ENCODE measurements around the gene FBLIM1.

FBLIM1 gene

DNA sequence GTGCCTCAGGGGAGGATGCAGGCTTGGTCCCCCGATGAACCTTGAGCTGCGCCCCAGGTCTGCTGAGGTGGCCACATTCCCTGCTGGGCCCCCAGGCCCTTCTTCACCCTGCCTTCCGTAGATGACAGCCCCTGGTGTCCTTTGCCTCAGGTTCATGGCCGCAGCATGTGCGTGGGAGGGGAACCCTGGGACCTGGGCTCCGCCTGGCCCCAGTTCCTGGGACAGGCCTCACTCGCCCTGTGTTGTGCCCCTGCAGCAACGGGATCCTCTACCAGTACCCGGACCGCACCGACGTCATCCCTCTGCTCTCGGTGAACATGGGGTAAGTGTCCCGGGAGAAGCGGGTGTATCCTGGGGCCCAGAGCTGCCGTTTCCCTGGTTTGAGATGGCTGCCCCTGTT is 27.7 kb upstream of the FBLIM1 start:
- no peak for DNase-seq (ENCODE audit: low read depth, low spot score)

DNA sequence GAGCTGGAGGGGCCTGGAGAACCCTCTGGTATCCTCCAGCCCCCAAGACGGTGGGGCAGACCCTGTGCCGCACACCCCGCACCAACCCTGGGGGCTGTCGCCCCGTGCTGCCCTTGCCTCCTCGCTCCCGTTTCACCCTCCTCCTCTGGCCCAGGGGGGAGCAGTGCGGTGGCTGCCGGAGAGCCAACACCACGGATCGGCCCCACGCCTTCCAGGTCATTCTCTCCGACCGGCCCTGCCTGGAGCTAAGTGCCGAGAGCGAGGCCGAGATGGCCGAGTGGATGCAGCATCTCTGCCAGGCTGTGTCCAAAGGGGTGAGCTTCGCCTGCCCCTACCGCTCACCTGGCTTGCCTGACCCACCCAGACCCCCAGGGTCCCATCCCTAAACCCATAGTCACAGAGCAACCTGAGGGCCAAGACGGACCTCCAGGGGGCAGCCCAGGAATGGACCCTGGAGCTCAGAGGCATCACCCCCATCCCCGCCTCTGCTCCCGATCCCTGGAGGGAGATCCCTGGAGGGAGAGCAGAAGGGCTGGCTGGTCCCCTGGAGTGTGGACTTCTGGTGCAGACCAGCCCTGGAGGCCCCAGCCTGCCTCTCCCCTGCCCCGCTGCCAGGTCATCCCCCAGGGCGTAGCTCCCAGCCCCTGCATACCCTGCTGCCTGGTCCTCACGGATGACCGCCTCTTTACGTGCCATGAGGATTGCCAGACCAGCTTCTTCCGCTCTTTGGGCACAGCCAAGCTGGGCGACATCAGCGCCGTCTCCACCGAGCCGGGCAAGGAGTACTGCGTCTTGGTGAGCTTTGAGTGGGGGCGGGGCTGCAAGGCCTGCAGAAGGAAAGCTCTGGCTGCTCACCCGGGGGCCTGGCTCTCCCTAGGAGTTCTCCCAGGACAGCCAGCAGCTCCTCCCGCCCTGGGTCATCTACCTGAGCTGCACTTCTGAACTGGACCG is 26.6 kb upstream of the FBLIM1 start:
- DNase-seq (ENCODE audit: low read depth, low spot score) = no peak

DNA sequence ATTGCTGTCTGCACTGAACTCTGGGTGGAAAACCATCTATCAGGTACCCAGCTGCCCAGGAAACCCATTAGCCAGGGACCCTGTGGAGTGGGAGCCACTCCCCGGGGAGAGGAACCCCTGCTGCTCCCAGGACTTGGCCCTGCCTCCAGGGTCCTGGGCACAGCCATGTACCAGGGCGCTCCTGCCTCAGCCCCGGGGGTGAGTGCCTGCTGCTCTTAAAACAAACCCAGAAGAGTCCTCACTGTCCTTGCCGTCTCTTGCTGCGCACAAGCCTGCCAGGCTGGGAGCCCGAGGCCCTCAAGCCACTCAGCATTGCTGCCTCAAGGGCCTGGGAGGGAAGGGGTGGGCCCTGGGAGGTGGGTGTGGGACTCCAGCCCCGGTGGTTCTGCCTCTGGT is 25.9 kb upstream of the FBLIM1 start:
- DNase-seq (ENCODE audit: low read depth, low spot score) = no peak

DNA sequence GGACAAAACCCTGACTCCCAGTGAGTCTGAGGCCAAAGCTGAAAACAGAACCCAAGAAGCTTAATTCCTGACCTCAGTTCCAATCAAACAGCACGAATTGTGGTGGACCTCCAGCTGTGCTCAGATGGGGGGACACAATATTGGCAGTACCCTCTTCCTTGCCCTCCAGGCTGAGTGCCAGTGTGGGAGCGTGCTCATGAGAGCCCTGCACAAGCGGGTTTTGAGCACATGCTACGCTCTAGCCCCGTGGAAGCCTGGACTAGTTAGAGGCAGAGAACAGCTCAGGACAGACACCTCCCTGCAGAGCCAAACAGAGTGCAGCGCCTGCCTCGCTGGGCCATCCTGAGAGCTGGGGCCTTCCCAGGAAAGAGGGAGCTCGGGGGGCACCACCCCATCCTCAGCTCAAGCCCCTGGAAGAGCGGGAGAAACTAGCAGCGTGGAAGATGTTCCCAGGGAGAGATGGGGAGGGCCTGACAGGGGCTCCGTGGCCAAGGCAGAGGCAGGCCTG is 25.3 kb upstream of the FBLIM1 start:
- DNase-seq (ENCODE audit: low read depth, low spot score) = no peak

DNA sequence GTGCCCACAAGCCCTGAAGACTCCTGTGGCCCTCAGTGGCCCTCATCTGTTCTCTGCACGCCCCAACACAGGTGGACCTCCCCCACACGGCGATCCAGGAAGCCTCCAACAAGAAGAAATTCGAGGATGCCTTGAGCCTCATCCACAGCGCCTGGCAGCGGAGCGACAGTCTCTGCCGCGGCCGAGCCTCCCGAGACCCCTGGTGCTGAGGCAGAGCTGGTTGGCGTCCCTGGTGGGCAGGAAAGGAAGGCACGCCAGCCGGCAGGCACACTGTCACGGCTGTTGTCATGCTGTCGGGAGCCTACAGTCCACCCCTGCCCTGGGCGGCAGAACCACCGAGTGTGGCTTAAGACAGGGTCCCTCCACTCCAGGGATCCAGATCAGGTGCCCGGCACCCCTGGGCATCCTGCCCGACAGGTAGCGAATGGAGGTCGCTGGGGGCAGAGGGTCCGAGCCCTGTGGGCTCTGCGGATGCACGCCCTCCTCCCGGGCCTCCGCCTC is 24.8 kb upstream of the FBLIM1 start:
- DNase-seq (ENCODE audit: low read depth, low spot score) = no peak

DNA sequence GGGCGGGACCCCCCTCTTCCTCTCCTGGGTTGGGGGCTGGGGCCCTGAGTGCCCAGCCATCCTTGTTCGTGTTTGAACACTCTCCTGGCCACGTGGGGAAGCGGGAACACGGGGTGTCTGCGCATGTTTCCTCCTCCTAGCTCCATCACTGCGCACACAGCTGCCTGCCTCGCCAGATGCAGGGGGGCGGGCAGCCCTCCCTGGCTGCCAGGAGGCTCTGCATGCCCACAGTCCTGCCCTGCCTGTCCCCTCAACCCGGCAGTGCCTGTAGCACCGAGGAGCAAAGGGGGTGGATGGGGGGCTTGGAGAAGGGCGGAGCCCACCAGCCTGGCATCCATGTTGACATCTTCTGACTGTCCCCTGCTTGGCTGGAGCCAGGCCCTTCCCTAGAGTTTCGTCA is 24.3 kb upstream of the FBLIM1 start:
- no peak for DNase-seq (ENCODE audit: low read depth, low spot score)

DNA sequence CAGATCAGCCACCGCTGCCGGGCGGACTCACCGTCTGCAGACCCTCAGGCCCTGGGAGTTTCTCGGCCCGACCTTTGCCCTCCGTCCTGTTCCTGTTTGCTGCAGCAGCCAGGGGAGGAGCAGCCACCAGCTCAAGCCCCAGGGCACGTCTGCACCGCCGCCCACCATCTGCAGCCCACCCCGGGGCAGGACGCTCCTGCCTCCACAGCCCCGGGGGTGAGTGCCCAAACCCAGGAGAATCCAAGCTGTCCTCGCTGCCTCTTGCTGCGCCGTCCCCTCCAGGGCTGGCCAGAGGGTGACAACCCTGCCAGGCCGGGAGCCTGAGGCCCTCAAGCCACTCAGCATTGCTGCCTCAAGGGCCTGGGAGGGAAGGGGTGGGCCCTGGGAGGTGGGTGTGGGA is 23.7 kb upstream of the FBLIM1 start:
- no peak for DNase-seq (ENCODE audit: low read depth, low spot score)

DNA sequence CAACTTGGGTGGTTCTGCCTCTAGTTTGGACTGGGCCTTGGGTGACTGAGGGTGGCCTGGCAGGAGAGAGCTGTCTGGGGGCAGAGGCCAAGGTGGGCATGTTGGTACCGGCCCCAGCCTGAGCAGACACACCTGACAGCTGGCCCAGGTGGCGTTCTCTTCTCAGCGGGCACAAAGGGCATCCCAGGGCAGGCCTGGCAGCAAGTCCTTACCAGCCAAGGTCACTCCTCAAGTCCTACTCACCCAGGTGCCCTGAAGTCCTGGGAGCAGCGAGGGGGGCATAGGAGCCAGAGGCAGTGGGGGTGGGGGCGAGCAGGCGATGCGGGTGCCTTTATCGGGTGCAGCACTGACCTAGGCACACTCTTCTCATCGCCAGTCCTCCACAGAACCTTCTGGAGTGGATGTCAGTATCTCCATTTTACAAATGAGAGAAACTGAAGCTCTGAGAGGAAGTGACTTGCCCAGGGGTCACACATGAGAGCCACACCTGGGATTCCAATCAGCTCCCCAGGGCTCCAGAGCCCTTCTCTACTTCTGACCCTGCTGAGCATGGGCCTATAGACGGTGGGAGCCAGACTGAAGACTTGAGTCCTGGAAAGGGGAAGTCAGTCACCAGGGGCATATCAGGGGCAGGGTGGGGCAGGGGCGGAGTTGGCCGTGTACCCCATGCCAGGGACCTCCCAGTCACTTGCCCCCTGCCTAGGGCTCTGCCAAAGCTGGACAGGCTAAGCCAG is 23.1 kb upstream of the FBLIM1 start:
- DNase-seq (ENCODE audit: low read depth, low spot score) = no peak

DNA sequence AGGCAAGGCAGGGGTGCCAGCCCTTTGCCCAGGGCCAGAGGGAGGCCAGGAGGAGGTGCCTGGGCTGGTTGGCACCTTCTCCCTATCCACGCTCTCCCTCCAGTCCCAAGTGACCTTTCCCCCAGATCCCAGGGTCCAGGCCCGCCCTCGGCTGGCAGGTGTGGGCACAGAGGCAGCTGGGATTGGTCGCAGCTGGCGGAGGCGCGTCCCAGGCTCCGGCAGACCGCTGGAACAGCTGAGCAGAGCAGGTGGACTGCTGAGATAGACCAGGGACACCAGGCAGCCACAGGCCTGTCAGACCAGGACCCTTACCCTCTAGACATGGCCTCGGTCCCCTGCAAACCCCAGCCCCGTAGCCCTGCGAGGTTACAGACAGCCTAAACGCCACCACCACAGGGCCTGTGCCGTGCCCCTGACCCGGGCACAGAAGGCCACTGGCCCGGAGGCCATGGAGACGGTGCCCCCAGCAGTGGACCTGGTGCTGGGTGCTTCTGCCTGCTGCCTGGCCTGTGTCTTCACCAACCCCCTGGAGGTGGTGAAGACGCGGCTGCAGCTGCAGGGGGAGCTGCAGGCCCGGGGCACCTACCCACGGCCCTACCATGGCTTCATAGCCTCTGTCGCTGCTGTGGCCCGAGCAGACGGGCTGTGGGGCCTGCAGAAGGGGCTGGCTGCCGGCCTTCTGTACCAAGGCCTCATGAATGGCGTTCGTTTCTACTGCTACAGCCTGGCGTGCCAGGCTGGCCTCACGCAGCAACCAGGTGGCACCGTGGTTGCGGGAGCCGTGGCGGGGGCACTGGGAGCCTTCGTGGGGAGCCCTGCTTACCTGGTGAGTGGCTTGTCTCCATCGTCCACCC is 22.3 kb upstream of the FBLIM1 start, which contains the start of gene SLC25A34:
TSS of gene SLC25A34 (plus strand) at position 221 of the 854 bp plus-strand sequence. CDS start at position 449, 228 bp downstream.
- DNase-seq (ENCODE audit: low read depth, low spot score) = no peak

DNA sequence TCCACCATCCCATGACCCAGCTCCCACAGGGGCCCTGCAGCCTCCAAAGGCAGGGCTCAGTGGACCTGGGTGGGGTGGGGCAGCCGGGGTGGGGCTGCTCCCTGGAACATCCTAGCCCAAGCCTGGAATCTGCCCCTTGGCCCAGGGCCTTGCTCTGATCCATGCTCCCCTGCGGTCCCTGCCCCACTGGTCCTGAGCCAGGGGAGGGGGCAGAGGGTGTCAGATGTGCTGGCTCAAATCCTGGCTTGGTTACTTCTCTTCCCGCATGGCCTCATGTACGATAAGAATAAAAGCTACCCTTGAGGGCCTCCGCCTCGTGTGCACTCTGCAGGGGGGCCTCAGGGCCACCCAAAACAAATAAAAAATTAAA is 21.7 kb upstream of the FBLIM1 start:
- no peak for DNase-seq (ENCODE audit: low read depth, low spot score)

DNA sequence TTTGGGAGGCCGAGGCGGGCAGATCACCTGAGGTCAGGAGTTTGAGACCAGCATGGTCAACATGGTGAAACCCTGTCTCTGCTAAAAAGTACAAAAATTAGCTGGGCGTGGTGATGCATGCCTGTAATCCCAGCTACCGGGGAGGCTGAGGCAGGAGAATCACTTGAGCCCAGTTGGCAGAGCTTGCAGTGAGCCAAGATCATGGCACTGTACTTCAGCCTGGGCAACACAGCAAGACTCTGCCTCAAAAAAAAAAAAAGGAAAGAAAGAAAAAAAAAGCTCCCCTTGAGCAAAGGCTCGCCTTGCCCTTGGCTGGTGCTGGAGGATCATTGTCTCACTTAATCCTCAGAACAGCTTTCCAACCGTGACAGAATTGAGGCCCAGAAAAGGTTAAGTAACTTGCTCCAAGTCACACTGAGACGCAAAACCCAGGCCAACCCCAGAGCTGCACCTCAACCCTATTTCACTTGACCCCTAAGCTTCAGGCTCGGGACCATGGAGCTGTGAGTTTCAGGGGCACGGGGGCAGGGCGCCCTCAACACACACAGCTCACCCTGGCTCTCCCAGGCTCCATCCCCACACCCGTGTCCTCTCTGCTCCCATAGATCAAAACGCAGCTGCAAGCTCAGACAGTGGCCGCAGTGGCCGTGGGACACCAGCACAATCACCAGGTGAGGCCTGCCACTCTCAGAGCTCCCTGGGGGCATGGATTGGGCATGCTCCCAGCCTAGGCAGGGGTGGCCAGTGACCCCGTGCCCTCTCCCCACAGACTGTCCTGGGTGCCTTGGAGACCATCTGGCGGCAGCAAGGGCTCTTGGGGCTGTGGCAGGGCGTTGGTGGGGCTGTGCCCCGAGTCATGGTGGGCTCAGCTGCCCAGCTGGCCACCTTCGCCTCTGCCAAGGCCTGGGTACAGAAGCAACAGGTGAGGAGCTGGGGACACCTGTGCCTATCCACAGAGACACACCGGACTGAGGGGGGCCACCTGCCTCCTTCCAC is 21.0 kb upstream of the FBLIM1 start:
- no peak for DNase-seq (ENCODE audit: low read depth, low spot score)

DNA sequence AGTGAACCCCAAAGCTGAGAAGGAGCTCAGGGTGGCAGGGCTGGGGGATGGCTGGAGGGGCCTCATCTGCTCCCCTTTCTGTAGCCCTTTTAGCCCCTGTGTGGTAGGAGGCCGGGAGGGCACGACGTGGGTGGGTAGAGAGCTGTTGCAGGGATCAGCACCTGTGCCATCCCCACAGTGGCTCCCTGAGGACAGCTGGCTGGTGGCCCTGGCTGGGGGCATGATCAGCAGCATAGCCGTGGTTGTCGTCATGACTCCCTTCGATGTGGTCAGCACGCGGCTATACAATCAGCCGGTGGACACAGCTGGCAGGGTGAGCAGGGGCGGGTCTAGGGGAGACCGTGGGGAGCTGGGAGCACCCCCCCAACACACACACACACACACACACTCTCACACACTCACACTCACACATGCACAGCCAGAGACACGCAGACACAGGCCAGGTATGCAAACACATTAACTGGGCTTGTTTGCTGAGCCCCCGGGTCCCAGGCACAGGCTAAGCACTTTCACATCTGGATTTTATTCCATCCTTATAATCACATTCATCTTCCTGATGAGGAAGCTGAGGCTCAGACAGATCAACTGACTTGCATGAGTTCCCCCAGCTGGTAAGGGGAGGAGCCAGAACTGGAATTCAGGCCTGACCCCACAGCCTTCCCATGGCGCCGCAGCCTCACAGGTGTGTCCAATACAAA is 20.0 kb upstream of the FBLIM1 start:
- no peak for DNase-seq (ENCODE audit: low read depth, low spot score)

DNA sequence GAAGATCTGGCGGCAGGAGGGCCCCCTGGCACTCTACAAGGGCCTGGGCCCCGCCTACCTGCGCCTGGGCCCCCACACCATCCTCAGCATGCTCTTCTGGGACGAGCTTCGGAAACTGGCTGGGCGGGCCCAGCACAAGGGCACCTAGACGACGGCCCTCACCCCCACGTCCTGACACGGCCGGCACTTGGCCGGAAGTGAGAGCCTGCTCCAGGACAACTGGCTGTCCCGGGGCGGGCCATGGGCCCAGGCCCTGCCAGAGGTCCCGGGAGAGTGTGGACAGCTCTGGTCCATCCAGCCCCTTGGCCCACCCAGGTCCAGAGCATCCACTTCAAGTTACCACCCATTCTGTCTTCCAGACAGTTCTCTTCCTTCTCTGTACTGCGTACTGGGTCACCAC is 19.3 kb upstream of the FBLIM1 start:
- no peak for DNase-seq (ENCODE audit: low read depth, low spot score)

DNA sequence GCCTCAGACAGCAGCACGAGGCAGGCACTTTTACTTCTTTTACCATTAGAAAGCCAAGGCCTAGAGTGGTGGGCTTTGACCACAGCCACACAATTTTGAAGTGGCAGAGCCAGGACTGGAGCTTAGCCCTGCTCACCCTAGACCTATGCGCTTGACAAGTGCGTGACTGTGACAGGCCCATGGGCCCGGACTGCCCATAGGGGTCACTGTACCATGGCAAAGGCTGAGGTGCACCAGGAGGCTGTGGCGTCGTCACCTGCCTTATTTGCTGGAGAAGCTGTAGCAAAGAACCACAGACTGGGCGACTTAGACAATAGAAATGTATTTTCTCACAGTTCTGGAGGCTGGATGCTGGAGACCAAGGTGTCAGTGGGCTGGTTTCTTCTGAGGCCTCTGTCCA is 18.9 kb upstream of the FBLIM1 start:
- DNase-seq (ENCODE audit: low read depth, low spot score) = no peak

DNA sequence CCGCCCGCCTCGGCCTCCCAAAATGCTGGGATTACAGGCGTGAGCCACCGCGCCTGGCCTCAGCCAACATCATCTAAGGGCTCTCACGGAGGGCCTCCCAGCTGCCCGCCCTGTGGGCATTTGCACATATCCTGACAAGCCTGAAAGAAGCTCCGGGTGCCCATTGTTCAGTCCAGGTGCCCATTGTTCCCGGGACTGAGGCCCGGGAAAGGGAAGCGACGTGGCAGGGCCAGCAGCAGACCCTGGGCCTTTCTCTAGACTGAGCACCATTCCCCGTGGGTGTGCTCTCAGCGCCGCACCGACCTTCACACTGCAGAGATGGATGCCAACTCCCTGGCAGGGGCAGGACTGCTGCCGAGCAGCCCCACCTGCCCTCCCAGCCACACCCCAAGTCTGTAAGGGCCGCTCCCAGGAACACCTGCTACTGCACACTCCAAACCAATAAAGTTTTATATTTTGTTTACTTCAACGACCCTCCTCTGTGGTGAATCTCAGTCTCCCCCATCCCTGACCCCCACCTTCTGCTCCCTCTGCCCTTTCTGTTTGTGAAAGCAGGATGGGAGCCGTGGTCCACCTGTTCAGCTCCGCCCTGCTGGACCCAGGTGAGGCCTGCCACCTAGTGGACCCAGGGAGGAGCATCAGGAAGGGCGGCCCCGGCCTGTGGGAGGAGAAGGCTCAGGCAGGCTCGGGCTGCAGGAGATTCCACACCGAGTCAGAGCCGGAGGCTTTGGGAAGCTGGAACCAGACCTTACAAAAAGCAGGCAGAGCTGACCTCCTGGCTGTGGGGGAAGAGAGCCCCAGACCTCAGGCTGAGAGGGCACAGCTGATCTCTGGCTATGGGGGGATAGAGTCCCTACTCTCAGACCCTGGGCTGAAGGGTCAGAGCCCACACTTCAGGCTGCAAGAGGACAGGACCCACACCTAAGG is 17.4 kb upstream of the FBLIM1 start:
- DNase-seq (ENCODE audit: low read depth, low spot score) = peak; percentile 88

DNA sequence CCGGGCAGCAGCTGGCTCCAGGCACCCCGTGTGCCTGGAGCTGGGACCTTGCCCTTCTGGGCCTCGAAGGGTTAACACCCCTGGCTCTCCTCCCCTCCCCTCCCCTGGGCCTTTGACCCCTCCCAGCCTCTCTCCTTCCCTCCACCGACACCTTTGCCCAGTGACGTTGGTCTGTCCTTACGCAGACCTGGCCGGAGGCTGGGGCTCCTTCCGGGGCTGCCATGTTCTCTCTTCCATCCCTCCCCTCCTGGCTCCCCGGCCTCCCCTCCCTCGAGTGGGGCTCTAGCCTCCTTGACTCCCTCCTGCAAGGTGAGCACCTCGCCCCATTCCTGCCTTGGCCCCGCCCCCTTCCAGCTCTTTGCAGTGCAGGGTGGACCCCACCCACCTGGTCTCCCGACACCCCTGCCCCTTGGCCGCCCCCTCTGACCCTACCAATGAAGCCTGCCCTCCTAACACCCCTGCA is 16.2 kb upstream of the FBLIM1 start, which contains the start of gene TMEM82:
TSS of gene TMEM82 (plus strand) at position 161 of the 463 bp plus-strand sequence. CDS start at position 222, 61 bp downstream.
- DNase-seq (ENCODE audit: low read depth, low spot score) = no peak

DNA sequence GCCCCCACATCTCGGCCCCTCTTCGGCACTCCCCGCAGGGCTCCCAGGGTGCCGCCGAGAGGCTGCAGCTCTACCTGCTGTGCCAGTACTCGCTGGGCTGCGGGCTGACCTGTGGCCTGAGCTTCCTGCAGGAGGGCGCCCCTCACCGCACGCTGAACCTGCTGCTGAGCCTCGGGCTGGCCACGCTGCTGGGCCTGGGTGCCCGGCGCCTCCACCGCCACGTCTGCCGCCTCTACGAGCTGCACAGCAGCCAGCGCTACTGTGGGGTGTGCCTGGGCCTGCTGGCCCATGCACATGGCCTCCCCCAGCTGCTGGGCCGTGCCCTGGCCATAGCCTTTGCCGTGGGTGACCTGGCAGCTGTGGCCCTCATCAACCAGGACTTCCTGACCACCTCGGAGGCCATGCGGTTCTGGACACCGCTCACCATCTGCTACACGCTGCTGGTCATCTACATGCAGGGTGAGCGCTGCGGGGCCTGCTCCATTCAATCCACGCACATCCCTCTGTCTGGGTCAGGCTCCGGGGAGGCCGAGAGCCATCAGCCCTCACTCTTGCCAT is 14.4 kb upstream of the FBLIM1 start:
- no peak for DNase-seq (ENCODE audit: low read depth, low spot score)

DNA sequence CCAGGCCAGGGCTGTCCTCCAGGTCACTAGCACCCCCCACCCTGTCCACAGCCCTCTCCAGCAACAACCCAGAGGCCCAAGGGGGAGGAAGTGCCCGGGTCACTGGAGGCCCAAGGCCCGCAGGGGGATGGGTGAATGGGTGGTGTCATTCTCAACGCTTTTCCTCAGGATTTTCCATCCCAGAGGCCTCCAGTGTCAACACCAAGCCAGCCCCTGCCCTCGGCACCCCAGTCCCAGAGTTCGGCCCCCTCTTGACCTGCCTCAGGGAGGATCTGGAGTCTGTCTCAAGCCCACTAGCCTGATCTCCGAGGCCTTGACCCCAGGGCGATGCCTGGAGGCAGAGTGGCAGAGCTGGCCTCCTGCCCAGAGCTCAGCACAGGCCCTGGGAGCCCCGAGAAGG is 11.2 kb upstream of the FBLIM1 start:
- DNase-seq (ENCODE audit: low read depth, low spot score) = no peak

Data from astrocyte of the hippocampus (primary cell).